Hematopoietic multipotent progenitor cell (in vitro differentiated cells): ENCODE measurements around the gene MYB. TPM values are rescaled to one million over a fixed set of nuclear protein-coding genes. Genes with fewer than 3 reads are reported as not detected.
A peak's percentile ranks its signal among the peaks of the same experiment; 100 is the strongest.
"Not testable (repeated sequence)": the region's sequence is repeated elsewhere in the genome, so short reads cannot be mapped to it uniquely, and the experiment has no call there.

Experiments used
- DNase-seq, 3 donors: peaks; one replicate each; pipeline ENCODE4 v3.0.0-alpha.2; 2011 to 2015; ENCODE audit warnings: low read depth in 2 of 3, low spot score in 2 of 3
- total RNA-seq: library from RNA; depleted of rRNA; stranded (reverse); fragments of >200 nt; gene quantifications from one replicate; pipeline ENCODE4 v1.2.3, GENCODE V29; 2012

Gene MYB
- total RNA-seq, 1 donor, result 250 TPM

DNA sequence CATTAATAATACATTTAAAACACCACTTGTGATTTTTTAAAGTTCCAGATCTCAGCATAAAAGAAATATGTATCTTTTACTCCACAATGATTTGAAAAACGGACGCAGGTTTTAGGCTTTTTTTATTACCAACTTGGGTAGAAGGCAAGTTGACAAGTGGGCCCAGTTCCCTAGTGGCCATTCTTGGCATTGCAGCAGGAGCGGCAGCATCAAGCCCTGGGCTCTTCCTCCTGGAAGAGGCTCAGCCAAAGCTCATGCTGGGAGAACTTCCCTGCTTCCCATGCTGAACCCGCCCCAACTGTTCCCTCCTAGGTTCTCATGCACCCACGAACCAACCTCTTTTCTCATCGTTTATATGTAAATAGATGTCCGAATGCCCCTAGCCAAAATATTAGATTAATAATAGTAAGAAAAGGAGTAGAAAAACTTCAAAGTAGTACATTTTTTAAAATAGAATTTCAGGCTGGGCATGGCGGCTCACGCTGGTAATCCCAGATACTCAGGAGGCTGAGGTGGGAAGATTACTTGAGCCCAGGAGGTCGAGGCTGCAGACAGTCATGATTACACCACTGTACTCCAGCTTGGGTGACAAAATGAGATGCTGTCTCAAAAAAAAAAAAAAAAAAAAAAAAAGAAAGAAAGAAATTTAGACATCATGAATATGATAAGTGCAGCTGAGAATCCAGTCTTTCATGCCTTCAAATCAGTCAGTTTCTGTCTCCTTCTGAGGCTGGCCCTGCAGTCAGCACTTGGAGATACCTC lies 18.2 kb upstream of the MYB start:
- DNase-seq, result no peak

DNA sequence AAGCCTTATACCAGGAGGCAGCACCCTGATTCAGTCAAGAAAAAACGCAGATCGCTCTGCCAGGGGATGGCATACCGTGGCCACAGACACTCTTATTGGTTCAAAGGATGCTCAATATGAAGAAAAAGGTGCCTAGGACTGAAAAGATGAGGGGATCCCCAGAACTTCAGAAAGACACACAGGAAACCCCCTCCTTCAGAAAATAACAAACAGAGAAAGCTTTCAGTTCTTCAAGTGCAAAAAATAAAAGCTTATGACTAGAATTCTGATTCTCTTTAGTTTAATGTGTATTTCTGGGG lies 17.7 kb upstream of the MYB start:
- DNase-seq, result no peak

DNA sequence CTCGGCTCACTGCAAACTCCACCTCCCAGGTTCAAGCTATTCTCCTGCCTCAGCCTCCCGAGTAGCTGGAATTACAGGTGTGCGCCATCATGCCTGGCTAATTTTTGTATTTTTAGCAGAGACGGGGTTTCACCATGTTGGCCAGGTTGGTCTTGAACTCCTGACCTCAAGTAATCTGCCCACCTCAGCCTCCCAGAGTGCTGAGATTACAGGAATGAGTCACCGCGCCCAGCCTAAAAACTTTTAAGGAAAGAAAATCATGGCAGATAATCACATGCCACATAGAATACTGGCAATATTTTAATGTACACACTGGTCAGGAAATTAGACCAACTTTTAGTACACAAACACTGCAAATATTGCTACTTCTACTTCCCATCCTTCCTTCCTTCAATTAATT lies 16.7 kb upstream of the MYB start:
- DNase-seq, result not testable (repeated sequence)

GRCh38 chr6:135165031-135165430 lies 16.1 kb upstream of the MYB start:
- no peak for DNase-seq

DNA sequence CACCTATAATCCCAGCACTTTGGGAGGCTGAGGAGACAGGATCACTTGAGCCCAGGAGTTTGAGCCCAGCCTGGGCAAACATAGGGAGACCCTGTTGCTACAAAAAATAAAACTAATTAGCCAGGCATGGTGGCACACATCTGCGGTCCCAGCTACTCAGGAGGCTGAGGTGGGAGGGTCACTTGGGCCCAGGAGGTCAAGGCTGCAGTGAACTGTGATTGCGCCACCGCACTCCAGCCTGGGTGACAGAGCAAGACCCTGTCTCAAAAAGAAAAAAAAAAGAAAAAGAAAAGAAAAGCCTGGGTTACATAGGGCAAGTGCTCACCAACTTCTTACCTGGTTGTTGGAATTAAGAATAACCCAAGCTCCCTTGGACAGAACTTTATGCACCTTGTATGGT lies 14.6 kb upstream of the MYB start:
- DNase-seq, result no peak

DNA sequence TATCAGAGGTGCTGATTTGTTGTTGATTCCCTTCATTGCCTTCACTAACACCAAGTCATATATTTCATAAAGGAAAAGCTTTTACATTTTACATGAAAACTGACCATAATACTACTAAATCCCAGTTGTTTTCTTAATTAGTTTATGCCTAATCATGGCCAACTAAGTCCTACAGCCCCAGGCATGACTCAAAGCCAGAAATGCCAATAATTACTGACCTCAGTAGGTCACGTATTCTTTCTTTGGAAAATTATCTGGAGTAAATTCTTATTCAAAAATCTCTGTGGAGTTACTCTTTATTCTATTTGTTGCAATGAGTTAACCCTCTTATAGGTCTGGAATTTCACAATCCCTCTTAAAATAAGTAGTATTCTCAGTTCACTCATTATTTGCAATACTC lies 13.5 kb upstream of the MYB start:
- no peak for DNase-seq

DNA sequence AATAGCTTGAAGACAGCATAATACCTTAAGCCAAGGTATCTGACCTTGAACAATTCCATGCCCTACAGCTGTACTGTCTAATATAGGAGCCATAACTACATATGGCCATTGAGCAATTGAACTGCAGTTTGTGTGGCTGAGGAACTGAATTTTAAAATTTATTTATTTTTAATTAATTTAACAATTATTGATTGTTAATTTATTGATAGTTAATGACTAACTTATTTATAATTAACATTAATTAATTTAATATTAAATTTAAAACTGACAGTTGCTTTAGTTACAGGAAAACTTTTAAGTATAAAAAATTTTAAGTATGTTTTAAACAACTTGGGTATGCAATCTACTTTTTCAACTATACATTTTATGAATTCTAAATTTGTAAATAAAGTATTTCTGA lies 12.3 kb upstream of the MYB start:
- DNase-seq, result no peak

DNA sequence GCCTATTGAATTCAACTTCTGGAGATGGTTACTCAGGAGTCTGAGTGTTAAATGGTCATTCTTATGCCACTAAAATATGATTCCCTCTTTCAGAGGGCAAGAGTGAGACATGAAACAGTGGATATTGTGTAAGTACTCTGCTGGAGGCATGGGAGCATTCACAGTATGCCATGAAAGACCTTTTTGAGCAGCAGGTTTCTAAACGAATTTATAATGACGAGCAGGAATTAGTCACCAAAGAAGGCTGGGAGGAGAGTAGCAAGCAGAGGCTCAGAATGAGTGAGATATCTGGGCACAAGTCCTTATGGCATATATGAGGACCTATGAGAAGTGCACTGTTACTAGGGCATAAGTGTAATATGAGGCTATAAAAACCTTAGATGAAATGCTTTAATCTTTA lies 10.9 kb upstream of the MYB start:
- DNase-seq, result no peak

- no peak for DNase-seq
Observed at GRCh38 chr6:135170849-135171248, 10.3 kb upstream of the MYB start.

GRCh38 chr6:135173242-135173988 lies 7.7 kb upstream of the MYB start:
- DNase-seq, result no peak

- DNase-seq, result no peak
Observed at GRCh38 chr6:135173989-135174484, 7.1 kb upstream of the MYB start.

- DNase-seq, result no peak
Observed at GRCh38 chr6:135176058-135176457, 5.0 kb upstream of the MYB start.

DNA sequence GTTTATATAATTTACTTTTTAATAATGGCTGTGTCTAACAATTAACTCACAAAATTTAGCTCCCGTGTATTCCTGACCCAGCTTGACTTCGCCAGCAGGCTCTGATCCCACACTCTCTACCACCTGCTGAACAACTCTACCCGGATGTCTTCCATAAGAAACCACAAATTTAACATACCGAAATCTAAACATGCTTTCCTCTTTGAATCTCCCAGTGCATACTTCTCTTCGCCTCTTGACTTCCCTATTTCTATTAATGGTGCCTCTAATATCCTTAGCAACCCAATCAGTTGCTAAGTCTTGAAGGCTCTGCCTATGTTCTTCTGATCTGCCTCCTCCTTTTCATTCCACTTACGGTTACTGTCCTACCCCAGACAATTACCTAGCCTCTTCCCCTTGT lies 4.6 kb upstream of the MYB start:
- peak in 2 of 3 donors; percentile 34 to 53 for DNase-seq

DNA sequence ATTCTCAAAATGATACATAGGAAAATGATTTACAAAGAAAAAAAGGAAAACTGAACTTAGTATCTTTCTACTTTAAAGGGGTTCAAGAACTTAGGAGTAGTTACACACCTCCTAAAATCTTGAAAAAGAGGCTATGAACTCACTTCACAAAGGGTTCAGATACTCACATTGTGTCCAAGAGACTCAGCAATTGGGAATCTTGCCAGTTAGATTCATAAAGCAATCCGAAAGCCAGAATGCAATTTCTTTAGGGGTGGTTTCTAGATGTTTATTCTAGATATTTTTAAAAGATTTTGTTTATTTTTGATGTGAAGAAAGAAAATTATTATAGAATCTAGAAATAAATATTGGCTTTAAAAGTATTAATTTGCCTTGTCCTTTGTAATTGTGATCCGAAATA lies 1.7 kb upstream of the MYB start:
- DNase-seq, result no peak

GRCh38 chr6:135179920-135180541 lies 1.1 kb upstream of the MYB start:
- DNase-seq, result peak in 1 of 3 donors; percentile 22

GRCh38 chr6:135181333-135182070 lies 394 bp downstream of the MYB start:
- no peak for DNase-seq

DNA sequence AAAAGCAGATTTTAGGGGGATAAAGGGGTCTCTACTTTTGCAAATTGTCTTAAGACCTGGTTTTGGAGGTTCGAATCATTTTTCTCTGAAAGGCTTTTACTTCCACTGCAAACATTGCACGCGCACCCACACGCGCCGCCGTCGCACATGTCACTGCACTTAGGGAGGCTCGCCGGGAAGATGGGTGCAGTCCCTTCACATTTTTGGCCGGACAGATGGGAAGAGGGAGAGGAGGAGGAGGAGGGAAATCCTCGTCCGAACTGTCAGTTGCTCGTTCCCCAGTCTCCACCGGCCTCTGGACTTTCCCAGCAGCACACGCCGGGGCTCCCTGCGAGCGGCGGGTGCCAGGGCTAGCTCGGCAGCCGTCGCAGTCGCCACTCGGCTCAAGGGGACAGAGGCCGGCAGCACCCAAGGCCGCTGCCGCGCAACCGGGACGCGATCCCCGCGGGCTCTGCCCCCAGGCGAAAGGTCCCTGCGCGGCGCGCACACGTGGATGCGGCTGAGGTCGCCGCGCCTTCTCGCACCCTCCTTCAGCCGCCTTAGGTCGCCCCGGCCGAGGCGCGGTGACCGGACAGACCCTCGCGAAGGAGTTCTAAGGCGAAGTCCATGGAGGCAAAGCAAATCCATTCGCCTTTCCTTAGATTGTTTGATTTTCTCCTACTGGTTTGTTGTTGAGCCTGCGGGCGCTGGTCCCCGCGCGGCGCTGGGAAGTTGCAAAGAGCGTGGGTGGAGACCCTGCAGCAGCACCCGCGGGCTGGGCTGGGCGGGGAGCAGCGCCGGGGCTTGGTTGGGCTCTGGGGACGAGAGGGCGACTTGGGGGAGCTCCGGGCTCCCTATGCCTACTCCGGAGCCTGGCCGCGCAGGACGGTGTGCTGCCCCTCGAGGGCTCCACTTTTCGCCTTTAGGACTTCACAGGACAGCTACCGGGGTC lies 1.2 kb downstream of the MYB start:
- peak in 2 of 3 donors; percentile 11 to 31 for DNase-seq

GRCh38 chr6:135183002-135183531 lies 2.0 kb downstream of the MYB start:
- DNase-seq, result peak in 2 of 3 donors; percentile 50 to 59

DNA sequence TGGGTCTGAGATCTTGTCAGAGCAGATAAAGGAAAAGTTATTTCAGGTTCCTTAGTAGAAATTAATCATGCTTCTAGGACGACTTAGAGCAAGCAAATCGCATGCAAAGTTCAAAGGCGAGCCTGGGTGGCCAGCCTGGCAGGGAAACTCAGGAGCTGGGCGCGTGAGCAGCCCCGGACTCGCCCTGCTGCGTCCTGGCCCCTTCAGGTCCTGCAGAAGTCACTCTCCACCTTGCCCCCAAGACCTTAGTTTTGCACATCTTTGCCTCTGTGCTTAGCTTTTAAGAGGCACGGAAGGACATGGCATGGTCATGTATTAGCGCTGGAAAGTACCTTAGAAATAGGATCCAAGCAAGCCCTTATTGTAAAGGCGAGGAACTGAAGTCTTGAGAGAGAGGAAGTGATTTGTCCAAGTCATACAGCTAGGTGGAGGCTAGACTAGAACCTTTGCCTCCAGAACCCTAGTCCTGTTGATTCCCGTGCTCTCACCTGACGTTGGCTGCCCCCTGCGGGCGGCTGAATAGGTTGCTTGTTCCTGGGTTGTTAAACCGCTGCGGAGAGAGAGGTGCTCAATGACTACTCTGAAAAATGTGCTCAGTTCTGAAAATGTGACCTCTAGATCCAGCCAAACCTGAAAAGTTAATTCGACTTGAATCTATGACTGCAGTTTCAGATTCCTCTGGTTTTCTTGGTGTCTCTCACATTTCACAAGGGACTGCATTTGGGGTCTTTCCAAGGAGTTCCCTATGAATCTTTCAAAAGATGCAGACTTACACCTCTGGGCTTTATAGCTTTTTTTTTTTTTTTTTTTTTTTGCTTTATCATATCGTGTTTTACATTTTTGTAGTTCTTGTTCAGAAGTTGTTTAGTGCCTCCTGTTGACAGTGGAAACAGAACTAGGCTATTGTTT lies 2.7 kb downstream of the MYB start:
- DNase-seq, result peak in 2 of 3 donors; percentile 82 to 89
